Uterus (tissue), 4 donors: ENCODE measurements around the gene UGT1A1. TPM values are rescaled to one million over a fixed set of nuclear protein-coding genes. Genes with fewer than 3 reads are reported as not detected.

Source experiments
- DNase-seq, 2 donors: peaks; one replicate each; pipeline ENCODE4 v3.0.0-alpha.2; 2019 to 2020
- H3K27ac ChIP-seq, 2 donors: fragments of 200-600 bp; sonication (generic); 1 replicate in 1 of 2; 2 replicates in 1 of 2; pipeline ENCODE4 v1.5.1; 2016 to 2018
- H3K27me3 ChIP-seq, 2 donors: fragments of 200-600 bp; sonication (generic); one replicate each; pipeline ENCODE4 v1.5.1; 2018 to 2019; ENCODE audit warnings: control low read depth in 1 of 2
- H3K36me3 ChIP-seq, 2 donors: fragments of 200-600 bp; sonication (generic); one replicate each; pipeline ENCODE4 v1.5.1; 2019; ENCODE audit warnings: control low read depth in 1 of 2
- H3K4me1 ChIP-seq, 2 donors: fragments of 200-600 bp; sonication (generic); one replicate each; pipeline ENCODE4 v1.5.1; 2018 to 2019; ENCODE audit warnings: control low read depth in 1 of 2
- H3K4me3 ChIP-seq, 2 donors: fragments of 200-600 bp; sonication (generic); 1 replicate in 1 of 2; 2 replicates in 1 of 2; pipeline ENCODE4 v1.5.1; 2018 to 2019; ENCODE audit warnings: mild to moderate bottlenecking in 1 of 2
- H3K9me3 ChIP-seq, 2 donors: fragments of 200-600 bp; sonication (generic); one replicate each; pipeline ENCODE4 v1.5.1; 2019; ENCODE audit warnings: control low read depth in 1 of 2
- POLR2A ChIP-seq, 2 donors: fragments of 450-650 bp; IDR thresholded peaks; one replicate each; pipeline ENCODE4 v1.6.1; 2016; ENCODE audit warnings: antibody characterized with exemption in 2 of 2, mild to moderate bottlenecking in 1 of 2, moderate library complexity in 1 of 2
- intact Hi-C: fragments of 100-400 bp; cut with DNase I; formaldehyde crosslinking; loops from one replicate; pipeline ENCODE4 v1.15.1; 2023; ENCODE audit warnings: low total_unique reads
- total RNA-seq, 4 donors: library from RNA; depleted of rRNA in 3 of 4; stranded (reverse); fragments of >200 nt in 3 of 4; gene quantifications; one replicate each; pipeline versions ENCODE4 v1.1.0 to v1.2.4, GENCODE V29; 2014 to 2023
- TF ChIP-seq, protein P1 (sequence below), 4 experiments: fragments of 200-600 bp in 2 of 4; fragments of 450-650 bp in 2 of 4; sonication (generic) in 2 of 4; IDR thresholded peaks; one replicate each; pipeline ENCODE4 v1.5.1; 2016 to 2019; ENCODE audit warnings: antibody characterized with exemption in 4 of 4, mild to moderate bottlenecking in 2 of 4, moderate library complexity in 1 of 4
- donor health status: DM: yes; HTN: yes; CAD: no.

Gene UGT1A1
- total RNA-seq, 4 donors from 2014 or later, result not detected

- no peaks in the 10 kb centered on the region for H3K9me3 ChIP-seq
- no peak for DNase-seq
- no peaks in the 10 kb centered on the region for H3K4me1 ChIP-seq
- no peaks in the 10 kb centered on the region for H3K27me3 ChIP-seq
- H3K27ac ChIP-seq, result no peak overlapping the region
- intact Hi-C loops, result no loop called here
- H3K4me3 ChIP-seq, result no peak overlapping the region
- no peaks in the 10 kb centered on the region for H3K36me3 ChIP-seq
- no peak for TF ChIP-seq POLR2A (IDR thresholded peaks at IDR 0.05)
- TF ChIP-seq, protein P1, sequence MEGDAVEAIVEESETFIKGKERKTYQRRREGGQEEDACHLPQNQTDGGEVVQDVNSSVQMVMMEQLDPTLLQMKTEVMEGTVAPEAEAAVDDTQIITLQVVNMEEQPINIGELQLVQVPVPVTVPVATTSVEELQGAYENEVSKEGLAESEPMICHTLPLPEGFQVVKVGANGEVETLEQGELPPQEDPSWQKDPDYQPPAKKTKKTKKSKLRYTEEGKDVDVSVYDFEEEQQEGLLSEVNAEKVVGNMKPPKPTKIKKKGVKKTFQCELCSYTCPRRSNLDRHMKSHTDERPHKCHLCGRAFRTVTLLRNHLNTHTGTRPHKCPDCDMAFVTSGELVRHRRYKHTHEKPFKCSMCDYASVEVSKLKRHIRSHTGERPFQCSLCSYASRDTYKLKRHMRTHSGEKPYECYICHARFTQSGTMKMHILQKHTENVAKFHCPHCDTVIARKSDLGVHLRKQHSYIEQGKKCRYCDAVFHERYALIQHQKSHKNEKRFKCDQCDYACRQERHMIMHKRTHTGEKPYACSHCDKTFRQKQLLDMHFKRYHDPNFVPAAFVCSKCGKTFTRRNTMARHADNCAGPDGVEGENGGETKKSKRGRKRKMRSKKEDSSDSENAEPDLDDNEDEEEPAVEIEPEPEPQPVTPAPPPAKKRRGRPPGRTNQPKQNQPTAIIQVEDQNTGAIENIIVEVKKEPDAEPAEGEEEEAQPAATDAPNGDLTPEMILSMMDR (IDR thresholded peaks at IDR 0.05), result no peak
Observed at GRCh38 chr2:233780771-233781170, 20.7 kb downstream of the UGT1A1 start.

DNA sequence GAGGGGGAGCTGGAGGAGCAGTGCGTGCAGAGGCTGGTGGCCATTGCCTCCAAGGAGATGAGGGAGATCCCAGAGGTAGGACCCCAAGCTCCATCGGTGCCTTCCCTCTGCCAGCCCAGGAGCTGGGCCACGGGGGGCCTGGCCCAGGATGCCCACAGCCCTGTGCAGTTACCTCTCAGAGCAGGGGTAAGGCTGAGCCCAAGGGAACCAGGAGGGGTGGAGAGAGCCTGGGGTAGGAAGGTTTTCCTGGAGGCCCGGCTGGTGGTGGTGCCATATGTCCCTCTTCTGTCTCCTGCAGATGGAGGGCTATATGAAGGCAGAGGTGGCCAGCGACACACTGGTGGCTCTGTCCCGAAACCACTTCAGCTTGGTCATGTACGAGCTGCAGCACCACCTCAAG is 29.5 kb downstream of the UGT1A1 start:
- H3K36me3 ChIP-seq, result no peaks in the 10 kb centered on the region
- DNase-seq, result no peak
- no peak overlapping the region for H3K27ac ChIP-seq
- intact Hi-C loops, result no loop called here
- H3K4me3 ChIP-seq, result no peak overlapping the region
- no peak for TF ChIP-seq POLR2A (IDR thresholded peaks at IDR 0.05)
- TF ChIP-seq, protein P1 (IDR thresholded peaks at IDR 0.05), result no peak
- no peaks in the 10 kb centered on the region for H3K27me3 ChIP-seq
- H3K9me3 ChIP-seq, result no peaks in the 10 kb centered on the region
- H3K4me1 ChIP-seq, result no peaks in the 10 kb centered on the region

GRCh38 chr2:233791151-233791882 is 31.2 kb downstream of the UGT1A1 start:
- no peak for TF ChIP-seq POLR2A (IDR thresholded peaks at IDR 0.05)
- TF ChIP-seq, protein P1 (IDR thresholded peaks at IDR 0.05), result no peak
- Histone ChIP-seq H3K27ac (no peak overlapping the region), H3K4me3 (no peak overlapping the region), H3K36me3 (no peaks in the 10 kb centered on the region), H3K27me3 (no peaks in the 10 kb centered on the region), H3K9me3 (no peaks in the 10 kb centered on the region), H3K4me1 (no peaks in the 10 kb centered on the region)
- no peak for DNase-seq
- intact Hi-C loops, result no loop called here

DNA sequence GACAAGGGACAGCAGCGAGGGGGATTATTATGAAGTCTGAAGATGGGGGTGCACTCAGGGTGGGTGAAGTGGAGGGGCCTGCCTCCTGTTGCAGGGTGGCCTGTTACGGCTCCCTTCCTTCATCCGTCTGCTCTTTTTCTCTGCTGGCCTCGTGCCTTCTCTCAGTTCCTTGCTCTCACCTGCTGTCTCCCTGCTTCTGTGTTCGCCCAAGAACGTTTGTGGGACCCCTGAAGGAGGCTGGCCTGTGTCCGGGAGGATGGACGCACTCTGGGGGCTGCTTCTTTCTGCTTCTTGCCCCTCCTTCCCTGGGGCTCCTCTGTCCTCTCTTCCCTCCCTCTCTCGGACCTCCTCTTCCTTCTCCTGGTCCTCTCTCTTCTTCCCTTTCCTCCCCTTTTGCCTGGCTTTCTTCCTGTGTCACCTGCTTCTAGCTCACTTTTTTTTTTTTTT is 31.8 kb downstream of the UGT1A1 start:
- no peak overlapping the region for H3K4me3 ChIP-seq
- DNase-seq, result no peak
- no peaks in the 10 kb centered on the region for H3K4me1 ChIP-seq
- intact Hi-C loops, result no loop called here
- no peaks in the 10 kb centered on the region for H3K9me3 ChIP-seq
- TF ChIP-seq POLR2A (IDR thresholded peaks at IDR 0.05), result no peak
- TF ChIP-seq, protein P1 (IDR thresholded peaks at IDR 0.05), result no peak
- no peaks in the 10 kb centered on the region for H3K36me3 ChIP-seq
- H3K27me3 ChIP-seq, result no peaks in the 10 kb centered on the region
- H3K27ac ChIP-seq, result no peak overlapping the region

- intact Hi-C loops, result no loop called here
- no peak for TF ChIP-seq POLR2A (IDR thresholded peaks at IDR 0.05)
- TF ChIP-seq, protein P1 (IDR thresholded peaks at IDR 0.05), result no peak
- H3K4me1 ChIP-seq, result no peaks in the 10 kb centered on the region
- no peak overlapping the region for H3K4me3 ChIP-seq
- H3K9me3 ChIP-seq, result no peaks in the 10 kb centered on the region
- no peak overlapping the region for H3K27ac ChIP-seq
- DNase-seq, result no peak
- no peaks in the 10 kb centered on the region for H3K36me3 ChIP-seq
- H3K27me3 ChIP-seq, result no peaks in the 10 kb centered on the region
Observed at GRCh38 chr2:233792720-233793119, 32.6 kb downstream of the UGT1A1 start.
